ENCODE results near the gene CERCAM.

DNA sequence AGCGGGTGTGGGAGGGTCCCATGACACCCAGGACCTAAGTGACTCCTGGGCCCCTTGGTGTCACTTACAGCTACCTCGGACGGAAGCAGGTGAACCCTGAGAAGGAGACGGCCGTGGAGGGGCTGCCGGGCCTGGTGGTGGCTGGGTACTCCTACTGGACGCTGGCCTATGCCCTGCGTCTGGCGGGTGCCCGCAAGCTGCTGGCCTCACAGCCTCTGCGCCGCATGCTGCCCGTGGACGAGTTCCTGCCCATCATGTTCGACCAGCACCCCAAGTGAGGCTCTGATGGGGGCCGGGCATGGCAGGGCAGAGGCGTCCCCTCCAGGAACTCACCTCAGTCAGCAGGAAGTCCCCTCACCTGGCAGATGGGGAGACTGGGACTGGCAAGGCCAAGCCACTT, 13.7 kb downstream of the CERCAM start:
- TF ChIP-seq EZH2 (IDR thresholded peaks at IDR 0.05; ENCODE audit: low read length, unreplicated experiment) (no peak), EZH2phosphoT487 (IDR thresholded peaks at IDR 0.05; ENCODE audit: borderline replicate concordance, low read length) (no peak)
- TF ChIP-seq, protein P1, sequence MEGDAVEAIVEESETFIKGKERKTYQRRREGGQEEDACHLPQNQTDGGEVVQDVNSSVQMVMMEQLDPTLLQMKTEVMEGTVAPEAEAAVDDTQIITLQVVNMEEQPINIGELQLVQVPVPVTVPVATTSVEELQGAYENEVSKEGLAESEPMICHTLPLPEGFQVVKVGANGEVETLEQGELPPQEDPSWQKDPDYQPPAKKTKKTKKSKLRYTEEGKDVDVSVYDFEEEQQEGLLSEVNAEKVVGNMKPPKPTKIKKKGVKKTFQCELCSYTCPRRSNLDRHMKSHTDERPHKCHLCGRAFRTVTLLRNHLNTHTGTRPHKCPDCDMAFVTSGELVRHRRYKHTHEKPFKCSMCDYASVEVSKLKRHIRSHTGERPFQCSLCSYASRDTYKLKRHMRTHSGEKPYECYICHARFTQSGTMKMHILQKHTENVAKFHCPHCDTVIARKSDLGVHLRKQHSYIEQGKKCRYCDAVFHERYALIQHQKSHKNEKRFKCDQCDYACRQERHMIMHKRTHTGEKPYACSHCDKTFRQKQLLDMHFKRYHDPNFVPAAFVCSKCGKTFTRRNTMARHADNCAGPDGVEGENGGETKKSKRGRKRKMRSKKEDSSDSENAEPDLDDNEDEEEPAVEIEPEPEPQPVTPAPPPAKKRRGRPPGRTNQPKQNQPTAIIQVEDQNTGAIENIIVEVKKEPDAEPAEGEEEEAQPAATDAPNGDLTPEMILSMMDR (conservative IDR thresholded peaks at IDR 0.05; ENCODE audit: low read depth, low read length) = no peak

Data from PC-3 (cell line).